Memory B cell (primary cell): ENCODE data around the gene SLC8A1.

Experiments
- ATAC-seq: fragments of 150-1000 bp; cut with Tn5 transposase; 2 replicates; pipeline ENCODE4 v1.10.0; 2021; ENCODE audit warnings: low read depth, mild to moderate bottlenecking, moderate library complexity
- DNase-seq, 2 donors: peaks; one replicate each; pipeline ENCODE4 v3.0.0; 2022; ENCODE audit warnings: low spot score in 2 of 2
- H3K27ac Mint-ChIP-seq: one replicate; pipeline ENCODE4 v1.8.0; 2022; ENCODE audit warnings: mild to moderate bottlenecking, moderate library complexity, mixed read lengths
- H3K27me3 Mint-ChIP-seq: one replicate; pipeline ENCODE4 v1.8.0; 2022; ENCODE audit warnings: mixed read lengths
- H3K36me3 Mint-ChIP-seq: one replicate; pipeline ENCODE4 v1.8.0; 2022; ENCODE audit warnings: mild to moderate bottlenecking, mixed read lengths
- H3K4me1 Mint-ChIP-seq: one replicate; pipeline ENCODE4 v1.8.0; 2022; ENCODE audit warnings: mixed read lengths
- H3K4me3 Mint-ChIP-seq: one replicate; pipeline ENCODE4 v1.8.0; 2022; ENCODE audit warnings: mild to moderate bottlenecking, moderate library complexity, mixed read lengths
- H3K9me3 Mint-ChIP-seq: one replicate; pipeline ENCODE4 v1.8.0; 2022; ENCODE audit warnings: mixed read lengths

Gene SLC8A1

DNA sequence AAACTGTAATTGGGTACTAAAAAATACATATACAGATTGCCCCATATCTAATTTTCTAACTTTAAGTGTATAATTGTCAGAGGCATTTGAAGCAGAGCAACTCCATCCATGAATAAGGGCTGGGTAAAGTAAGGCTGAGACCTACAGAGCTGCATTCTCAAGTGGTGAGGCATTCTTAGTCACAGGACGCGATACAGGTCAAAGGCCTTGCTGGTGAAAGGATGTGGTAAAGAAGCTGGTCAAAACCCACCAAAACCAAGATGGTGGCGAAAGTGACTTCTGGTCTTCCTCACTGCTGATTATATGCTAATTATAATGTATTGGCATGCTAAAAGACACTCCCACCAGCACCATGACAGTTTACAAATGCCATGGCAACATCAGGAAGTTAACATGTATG, 50.0 kb downstream of the SLC8A1 start:
- no peaks in the 10 kb centered on the region for H3K4me1 Mint-ChIP-seq
- no peak overlapping the region for H3K27ac Mint-ChIP-seq
- no peaks in the 10 kb centered on the region for H3K36me3 Mint-ChIP-seq
- no peak overlapping the region for H3K4me3 Mint-ChIP-seq
- H3K27me3 Mint-ChIP-seq: peaks cover 3% of the 10 kb centered on the region
- H3K9me3 Mint-ChIP-seq: no peaks in the 10 kb centered on the region
- DNase-seq: no peak
- ATAC-seq: no peak

DNA sequence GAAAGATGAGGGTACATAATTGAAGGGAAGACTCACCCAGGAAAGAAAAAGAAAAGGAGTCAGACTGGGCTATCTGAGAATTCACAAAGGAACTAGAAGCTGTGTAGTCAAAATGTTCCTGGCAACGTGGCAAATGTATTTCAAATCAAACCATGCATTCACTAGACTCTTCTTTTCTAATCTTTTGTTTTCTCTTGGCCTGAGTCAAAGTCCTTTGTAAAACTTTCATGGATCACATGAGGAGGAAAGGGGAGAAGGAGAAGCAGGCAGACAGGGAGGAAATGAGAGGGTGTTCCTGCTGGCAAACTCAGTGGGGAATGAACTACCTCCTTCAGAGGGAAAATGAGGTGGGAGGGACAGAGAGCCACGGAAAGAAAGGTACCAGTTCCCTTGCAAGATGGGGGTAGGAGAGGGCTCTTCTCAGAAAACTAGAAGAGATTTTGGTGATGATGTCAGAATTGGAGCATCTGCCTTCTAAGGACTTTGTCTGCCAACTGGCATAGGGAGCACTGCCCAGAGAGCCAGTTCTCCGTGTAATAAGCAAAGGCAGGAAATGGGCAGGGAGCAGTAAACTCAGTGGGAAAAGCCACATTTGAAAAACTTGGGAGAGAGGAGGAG, 51.4 kb downstream of the SLC8A1 start:
- no peaks in the 10 kb centered on the region for H3K9me3 Mint-ChIP-seq
- no peak for ATAC-seq
- H3K4me1 Mint-ChIP-seq: no peaks in the 10 kb centered on the region
- no peak overlapping the region for H3K4me3 Mint-ChIP-seq
- H3K27me3 Mint-ChIP-seq: peaks cover 1% of the 10 kb centered on the region
- no peak for DNase-seq
- no peaks in the 10 kb centered on the region for H3K36me3 Mint-ChIP-seq
- H3K27ac Mint-ChIP-seq: no peak overlapping the region

DNA sequence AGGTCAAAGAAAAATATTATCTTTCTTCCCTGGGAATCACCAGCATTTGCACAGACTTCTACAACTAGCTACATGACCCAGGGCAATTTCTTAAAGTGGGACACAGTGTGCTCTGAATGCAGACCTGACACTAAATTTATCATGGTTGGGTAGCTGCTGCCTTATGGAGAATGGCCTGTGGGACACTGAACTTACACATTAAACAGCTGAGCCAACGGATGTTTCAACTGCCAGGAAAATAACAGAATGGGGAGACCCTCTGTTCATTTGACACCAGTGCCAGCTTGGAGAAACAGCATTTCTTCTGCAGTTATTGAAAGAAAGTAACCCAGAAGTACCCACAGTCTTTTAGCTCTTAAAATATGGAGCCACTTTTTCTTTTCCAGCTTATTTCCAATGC, 54.1 kb downstream of the SLC8A1 start:
- H3K36me3 Mint-ChIP-seq: no peaks in the 10 kb centered on the region
- H3K9me3 Mint-ChIP-seq: no peaks in the 10 kb centered on the region
- H3K4me3 Mint-ChIP-seq: no peak overlapping the region
- H3K4me1 Mint-ChIP-seq: no peaks in the 10 kb centered on the region
- no peak for ATAC-seq
- H3K27ac Mint-ChIP-seq: no peak overlapping the region
- peaks cover 1% of the 10 kb centered on the region for H3K27me3 Mint-ChIP-seq
- no peak for DNase-seq

DNA sequence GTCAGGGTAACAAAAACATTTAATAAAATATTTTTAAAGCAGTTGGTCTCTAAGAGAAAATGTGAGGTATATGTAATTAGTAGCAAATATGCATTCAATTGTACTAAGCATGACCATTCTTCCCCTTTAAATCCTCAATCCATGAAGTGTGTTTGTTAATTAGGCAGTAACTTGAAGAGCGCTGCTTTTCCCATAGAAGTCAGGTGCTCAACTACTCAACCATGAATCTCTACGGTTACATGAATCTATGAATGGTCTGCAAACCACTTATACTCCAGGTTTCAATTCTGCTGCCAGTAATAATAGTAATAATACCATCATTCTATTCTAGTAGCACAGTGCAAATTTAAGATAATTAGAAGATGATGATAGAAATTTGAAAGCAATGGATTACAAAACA, 55.8 kb downstream of the SLC8A1 start:
- Mint-ChIP-seq H3K36me3 (no peaks in the 10 kb centered on the region), H3K27ac (no peak overlapping the region)
- DNase-seq: no peak

DNA sequence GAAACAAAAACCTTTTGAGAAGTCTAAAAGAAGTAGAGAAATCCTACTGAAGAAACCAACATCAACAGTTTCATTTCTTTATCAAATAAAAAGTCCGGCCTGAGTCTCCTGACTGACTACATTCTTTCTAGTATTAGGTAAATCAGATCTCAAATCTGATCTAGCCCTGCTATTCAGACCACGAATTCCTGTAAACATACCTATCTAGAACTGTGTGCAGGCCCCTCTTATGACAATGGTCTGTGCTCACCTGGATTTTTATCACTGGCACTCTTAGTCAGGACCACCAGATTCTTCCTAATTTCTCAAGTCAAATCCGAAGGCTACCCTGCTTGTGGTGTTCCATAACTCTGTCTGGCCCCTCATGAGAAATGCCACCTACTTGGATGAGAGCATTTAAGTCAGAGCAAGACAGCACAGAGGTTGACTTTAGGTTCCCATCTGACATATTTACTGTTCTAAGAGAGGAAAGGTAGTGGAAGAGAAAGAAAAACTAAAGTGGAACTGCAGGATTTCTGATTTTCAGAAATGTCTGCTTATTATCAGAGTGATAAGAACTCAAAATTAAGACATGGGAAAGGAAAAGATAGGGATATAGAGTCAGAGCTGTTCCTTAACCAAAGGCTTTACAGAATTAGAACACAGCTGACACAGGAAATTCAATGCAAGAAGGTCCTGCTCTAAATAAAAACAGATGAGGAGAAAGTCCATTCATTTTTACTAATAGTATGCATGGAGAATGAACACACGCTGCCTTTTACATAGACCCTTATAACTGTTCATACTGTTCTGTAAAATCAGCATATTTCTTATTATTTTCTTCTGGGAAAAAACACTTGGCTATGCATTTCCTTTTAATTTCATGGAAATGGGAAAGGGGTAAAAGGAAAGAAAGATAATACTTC, 56.5 kb downstream of the SLC8A1 start:
- Mint-ChIP-seq H3K4me1 (no peaks in the 10 kb centered on the region), H3K36me3 (no peaks in the 10 kb centered on the region), H3K27ac (no peak overlapping the region), H3K9me3 (no peaks in the 10 kb centered on the region), H3K4me3 (no peak overlapping the region), H3K27me3 (peaks cover 1% of the 10 kb centered on the region)
- ATAC-seq (no peak), DNase-seq (no peak)

More for the DNA sequence above, 55.8 kb downstream of the SLC8A1 start:
- Mint-ChIP-seq H3K27me3 (peaks cover 1% of the 10 kb centered on the region), H3K9me3 (no peaks in the 10 kb centered on the region), H3K4me1 (no peaks in the 10 kb centered on the region), H3K4me3 (no peak overlapping the region)
- ATAC-seq: no peak

DNA sequence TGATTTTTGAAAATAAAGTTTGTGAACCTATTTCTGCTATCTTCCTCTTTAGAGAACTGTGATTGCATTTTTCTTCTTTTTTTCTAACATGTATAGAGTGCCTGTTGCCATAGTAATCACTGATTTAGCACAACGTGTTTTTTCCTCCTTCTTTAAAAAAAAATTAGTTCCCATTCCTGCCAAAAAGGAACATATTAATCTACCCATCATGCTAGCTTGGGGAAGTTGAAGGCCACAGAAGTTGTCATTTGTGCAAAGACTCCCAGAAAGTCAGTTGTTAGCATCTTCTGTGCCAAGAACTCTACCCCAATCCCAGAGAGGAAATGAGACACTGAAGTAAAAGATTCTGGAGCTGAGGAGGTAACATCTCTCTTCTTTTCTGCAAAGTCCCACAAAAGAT, 57.3 kb downstream of the SLC8A1 start:
- ATAC-seq (no peak), DNase-seq (no peak)
- no peak overlapping the region for H3K27ac Mint-ChIP-seq
- H3K9me3 Mint-ChIP-seq: peaks cover 1% of the 10 kb centered on the region
- H3K36me3 Mint-ChIP-seq: no peaks in the 10 kb centered on the region
- H3K4me1 Mint-ChIP-seq: no peaks in the 10 kb centered on the region
- H3K27me3 Mint-ChIP-seq: peaks cover 1% of the 10 kb centered on the region
- H3K4me3 Mint-ChIP-seq: no peak overlapping the region

DNA sequence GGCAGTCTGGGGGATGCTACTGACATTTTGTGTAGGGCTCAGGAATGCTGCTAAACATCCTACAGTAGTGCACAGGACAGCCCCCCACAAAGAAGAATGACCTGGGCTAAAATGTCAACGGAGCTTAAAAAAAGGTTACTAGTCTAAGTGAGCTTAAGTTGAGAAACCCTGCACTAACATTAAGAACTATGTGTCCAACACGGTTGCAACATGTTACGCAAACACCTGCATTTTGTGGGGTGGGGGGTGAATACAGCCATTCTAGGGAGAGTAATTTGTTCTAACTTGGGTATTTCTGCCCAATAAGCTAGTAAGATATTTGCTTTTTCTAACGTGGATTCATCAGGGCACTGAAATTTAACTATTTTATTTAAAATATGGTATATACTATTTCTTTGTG, 57.9 kb downstream of the SLC8A1 start:
- DNase-seq (no peak), ATAC-seq (no peak)
- Mint-ChIP-seq H3K9me3 (peaks cover 1% of the 10 kb centered on the region), H3K4me3 (no peak overlapping the region), H3K27me3 (peaks cover 1% of the 10 kb centered on the region), H3K27ac (no peak overlapping the region), H3K4me1 (no peaks in the 10 kb centered on the region), H3K36me3 (no peaks in the 10 kb centered on the region)

DNA sequence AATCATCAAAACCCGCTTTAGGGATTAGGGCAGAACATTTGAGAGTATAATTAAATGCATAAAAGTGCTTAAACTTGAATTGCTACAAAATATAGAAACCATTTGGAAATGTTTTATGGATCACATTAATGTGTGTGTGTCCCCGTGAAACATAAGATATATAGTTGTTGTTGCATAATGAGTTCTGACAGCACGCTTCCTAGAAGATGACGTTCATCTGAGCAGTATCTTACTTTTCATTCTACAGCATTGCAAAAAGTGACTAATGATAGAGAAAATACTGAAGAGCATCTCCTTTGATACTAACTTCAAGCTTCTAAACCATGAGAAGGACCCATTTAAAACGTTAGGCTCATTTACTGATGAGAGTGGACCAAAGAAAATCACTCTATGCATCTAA, 63.7 kb downstream of the SLC8A1 start:
- H3K4me3 Mint-ChIP-seq: no peak overlapping the region
- ATAC-seq: no peak
- H3K9me3 Mint-ChIP-seq: peaks cover 1% of the 10 kb centered on the region
- H3K36me3 Mint-ChIP-seq: no peaks in the 10 kb centered on the region
- DNase-seq: no peak
- H3K27me3 Mint-ChIP-seq: no peaks in the 10 kb centered on the region
- H3K4me1 Mint-ChIP-seq: no peaks in the 10 kb centered on the region
- H3K27ac Mint-ChIP-seq: no peak overlapping the region

DNA sequence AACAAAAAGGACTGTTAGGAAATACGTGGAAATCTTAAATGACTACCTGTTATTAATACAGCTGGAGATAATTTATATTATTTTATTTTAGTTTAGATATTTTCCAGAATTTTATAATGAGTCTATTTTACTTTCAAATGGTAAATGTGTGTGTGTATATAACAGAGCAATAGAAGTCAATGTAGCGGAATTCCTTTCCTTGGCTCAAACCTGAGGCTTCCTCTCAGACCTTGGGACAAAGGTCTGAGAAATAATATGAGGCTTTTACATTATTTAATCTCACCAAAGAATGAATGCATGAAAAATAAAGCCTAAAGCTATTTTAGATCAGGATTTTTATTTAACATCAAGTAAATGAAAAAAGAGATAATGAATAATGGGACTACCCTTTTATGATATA, 65.7 kb downstream of the SLC8A1 start:
- H3K27ac Mint-ChIP-seq: no peak overlapping the region
- ATAC-seq (no peak), DNase-seq (no peak)
- no peaks in the 10 kb centered on the region for H3K4me1 Mint-ChIP-seq
- peaks cover 8% of the 10 kb centered on the region for H3K9me3 Mint-ChIP-seq
- no peak overlapping the region for H3K4me3 Mint-ChIP-seq
- no peaks in the 10 kb centered on the region for H3K27me3 Mint-ChIP-seq
- H3K36me3 Mint-ChIP-seq: peaks cover 4% of the 10 kb centered on the region

DNA sequence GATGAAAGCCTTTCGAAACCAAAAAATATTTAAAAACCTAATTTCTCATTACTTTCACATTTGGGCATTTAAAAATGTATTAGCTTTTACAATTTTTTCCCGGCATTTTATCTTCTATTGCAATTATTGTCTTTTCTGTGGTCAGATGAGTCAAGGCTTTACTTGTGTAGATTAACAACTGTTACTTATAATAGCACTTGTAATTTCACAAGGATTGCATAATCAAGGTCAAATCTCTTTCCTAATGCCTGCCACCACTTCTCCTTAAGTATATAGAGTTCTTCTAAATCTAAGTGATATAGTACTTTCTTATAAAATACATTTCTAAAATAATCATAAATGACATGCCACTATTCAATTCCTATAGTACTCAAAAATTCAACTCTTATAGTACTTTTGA, 67.2 kb downstream of the SLC8A1 start:
- H3K27me3 Mint-ChIP-seq: no peaks in the 10 kb centered on the region
- no peak for DNase-seq
- no peak overlapping the region for H3K27ac Mint-ChIP-seq
- no peak overlapping the region for H3K4me3 Mint-ChIP-seq
- ATAC-seq: no peak
- peaks cover 8% of the 10 kb centered on the region for H3K9me3 Mint-ChIP-seq
- no peaks in the 10 kb centered on the region for H3K4me1 Mint-ChIP-seq
- H3K36me3 Mint-ChIP-seq: peaks cover 4% of the 10 kb centered on the region

DNA sequence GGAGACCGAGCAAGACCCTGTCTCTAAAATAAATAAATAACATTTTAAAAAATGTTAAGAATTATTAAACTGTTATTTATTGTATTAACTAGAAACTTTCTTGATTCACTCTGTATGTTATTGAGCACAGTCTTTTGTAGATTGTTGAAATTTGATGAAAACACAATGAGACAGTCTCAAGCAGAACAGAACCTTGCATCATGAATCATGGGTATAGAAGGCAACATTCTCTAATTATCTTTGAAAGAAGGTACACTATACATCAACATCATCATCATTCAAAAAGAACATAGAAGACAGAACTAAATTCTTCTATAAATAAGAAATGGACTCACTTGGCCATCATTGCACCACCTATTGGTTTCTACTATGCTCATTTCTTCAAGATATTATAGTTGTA, 67.7 kb downstream of the SLC8A1 start:
- Mint-ChIP-seq H3K36me3 (peaks cover 4% of the 10 kb centered on the region), H3K9me3 (peaks cover 11% of the 10 kb centered on the region), H3K27me3 (no peaks in the 10 kb centered on the region), H3K4me1 (no peaks in the 10 kb centered on the region), H3K4me3 (no peak overlapping the region), H3K27ac (no peak overlapping the region)
- ATAC-seq (no peak), DNase-seq (no peak)

DNA sequence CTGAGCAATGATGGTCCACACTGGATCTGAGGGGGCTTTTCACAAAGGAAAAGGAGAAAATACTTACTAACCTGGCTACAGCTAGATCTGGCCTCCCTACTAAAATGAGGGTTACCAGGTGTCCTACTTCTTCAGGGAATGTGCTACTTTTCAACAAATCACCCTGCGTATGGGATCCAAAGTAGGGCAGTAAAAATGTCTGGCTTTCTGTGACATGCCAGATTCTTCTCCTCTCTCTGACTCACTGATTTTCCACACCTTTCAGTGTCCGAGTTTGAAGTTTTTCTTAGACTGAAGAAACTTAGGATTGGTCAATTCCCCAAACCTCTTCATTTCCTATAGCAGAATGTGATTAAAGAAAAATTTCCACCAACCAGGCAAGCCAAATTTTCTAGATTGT, 71.2 kb downstream of the SLC8A1 start:
- peaks cover 16% of the 10 kb centered on the region for H3K9me3 Mint-ChIP-seq
- H3K4me3 Mint-ChIP-seq: no peak overlapping the region
- H3K27ac Mint-ChIP-seq: no peak overlapping the region
- ATAC-seq (no peak), DNase-seq (no peak)
- H3K27me3 Mint-ChIP-seq: no peaks in the 10 kb centered on the region
- H3K36me3 Mint-ChIP-seq: peaks cover 4% of the 10 kb centered on the region
- H3K4me1 Mint-ChIP-seq: no peaks in the 10 kb centered on the region

DNA sequence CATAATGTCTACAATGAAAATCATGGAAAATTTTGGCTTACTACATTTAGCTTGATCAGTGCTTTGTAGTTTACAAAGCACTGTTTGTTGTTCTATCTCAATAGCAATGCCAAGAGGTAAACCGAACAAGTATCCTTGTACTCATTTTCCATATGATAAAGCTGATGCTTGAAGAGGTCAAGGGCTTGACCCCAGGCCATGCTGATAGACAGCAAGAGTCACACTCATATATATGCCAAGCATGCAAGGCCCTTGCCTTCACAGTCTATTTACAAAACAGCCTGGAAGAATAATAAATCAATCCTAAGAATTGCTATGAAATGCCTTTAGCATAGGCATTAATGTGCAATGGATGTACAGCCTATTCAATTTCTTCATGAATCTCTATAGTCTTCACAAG, 71.8 kb downstream of the SLC8A1 start:
- DNase-seq: no peak
- Mint-ChIP-seq H3K36me3 (peaks cover 4% of the 10 kb centered on the region), H3K4me3 (no peak overlapping the region), H3K27ac (no peak overlapping the region), H3K27me3 (no peaks in the 10 kb centered on the region), H3K4me1 (no peaks in the 10 kb centered on the region), H3K9me3 (peaks cover 16% of the 10 kb centered on the region)
- no peak for ATAC-seq

DNA sequence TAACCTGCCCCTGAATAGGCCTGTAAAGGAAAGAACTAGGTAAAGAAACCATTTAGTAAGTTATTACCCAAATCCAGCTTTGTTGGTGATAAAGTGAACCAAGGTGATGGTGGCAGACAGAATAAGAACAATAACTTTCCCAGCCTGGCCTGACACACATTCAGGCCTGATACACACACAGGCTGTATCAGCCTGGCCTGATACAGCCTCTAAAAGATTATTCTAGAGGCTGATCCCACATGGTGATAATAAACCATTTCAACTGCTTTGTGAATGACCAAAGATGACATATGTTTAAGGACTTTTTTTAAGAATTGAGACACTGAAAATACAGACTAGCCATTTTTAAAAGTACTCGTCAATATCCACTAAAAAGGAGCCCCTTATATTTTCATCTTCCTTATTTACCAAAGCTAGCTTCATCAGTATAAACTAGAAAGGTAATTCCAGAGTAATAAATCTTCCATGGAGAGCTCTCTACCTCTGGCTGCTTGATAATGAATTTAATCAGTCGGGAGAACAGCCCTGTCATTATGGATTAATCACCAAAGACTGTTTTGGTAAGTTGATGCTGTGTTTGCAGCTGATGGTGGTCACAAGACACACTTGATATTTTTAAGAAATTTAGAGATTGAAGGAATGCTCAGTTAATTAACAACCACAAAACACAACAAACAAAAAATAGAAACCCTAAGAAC, 77.2 kb downstream of the SLC8A1 start:
- Mint-ChIP-seq H3K36me3 (no peaks in the 10 kb centered on the region), H3K27me3 (peaks cover 2% of the 10 kb centered on the region), H3K27ac (no peak overlapping the region)

More for the DNA sequence above, 77.2 kb downstream of the SLC8A1 start:
- Mint-ChIP-seq H3K9me3 (peaks cover 8% of the 10 kb centered on the region), H3K4me1 (no peaks in the 10 kb centered on the region), H3K4me3 (no peak overlapping the region)
- no peak for DNase-seq
- ATAC-seq: no peak
